Activated T-cell treated with anti-CD3 and anti-CD28 coated beads for 48 hours (primary cell): Measurements from ENCODE around the gene SLC47A2.

Experiments
- DNase-seq: peaks from one replicate; pipeline ENCODE4 v3.0.0-alpha.2; 2020; ENCODE audit warnings: low read depth

Gene SLC47A2

GRCh38 chr17:19747829-19748806 is 31.7 kb upstream of the SLC47A2 start, which contains the start of gene ALDH3A1:
Gene ALDH3A1, minus strand, starts transcription at chr17:19748298. Its CDS starts 3,169 bp downstream, at chr17:19745129.
- DNase-seq: no peak

- no peak for DNase-seq
Measured at GRCh38 chr17:19747159-19747719, 30.9 kb upstream of the SLC47A2 start.

- DNase-seq: no peak
Measured at GRCh38 chr17:19746517-19746916, 30.1 kb upstream of the SLC47A2 start.

- DNase-seq: peak; percentile 87
Measured at GRCh38 chr17:19744922-19745757, 28.8 kb upstream of the SLC47A2 start.

- no peak for DNase-seq
Measured at GRCh38 chr17:19744492-19744891, 28.1 kb upstream of the SLC47A2 start.

- no peak for DNase-seq
Measured at GRCh38 chr17:19743101-19744100, 27.0 kb upstream of the SLC47A2 start.

GRCh38 chr17:19742495-19742894 is 26.1 kb upstream of the SLC47A2 start:
- no peak for DNase-seq

GRCh38 chr17:19741832-19742457 is 25.6 kb upstream of the SLC47A2 start:
- DNase-seq: no peak

GRCh38 chr17:19740933-19741332 is 24.5 kb upstream of the SLC47A2 start:
- no peak for DNase-seq

GRCh38 chr17:19739241-19740201 is 23.1 kb upstream of the SLC47A2 start:
- DNase-seq: no peak

GRCh38 chr17:19738757-19739156 is 22.4 kb upstream of the SLC47A2 start:
- DNase-seq: no peak

GRCh38 chr17:19738073-19738449 is 21.7 kb upstream of the SLC47A2 start:
- DNase-seq: no peak

- DNase-seq: no peak
Measured at GRCh38 chr17:19737305-19738072, 21.1 kb upstream of the SLC47A2 start.

- no peak for DNase-seq
Measured at GRCh38 chr17:19736071-19736470, 19.7 kb upstream of the SLC47A2 start.

GRCh38 chr17:19733953-19734526 is 17.7 kb upstream of the SLC47A2 start:
- no peak for DNase-seq

- DNase-seq: no peak
Measured at GRCh38 chr17:19731626-19732025, 15.2 kb upstream of the SLC47A2 start.

- DNase-seq: no peak
Measured at GRCh38 chr17:19730843-19731242, 14.5 kb upstream of the SLC47A2 start.

- DNase-seq: no peak
Measured at GRCh38 chr17:19729900-19730299, 13.5 kb upstream of the SLC47A2 start.
